ENCODE data around the gene FN3KRP. TPM values are rescaled to one million over a fixed set of nuclear protein-coding genes. Genes with fewer than 3 reads are reported as not detected.

Gene FN3KRP
- total RNA-seq (2014; rRNA removed; shearing (Covaris generic)) = 47.2 and 53.4 TPM in 2 replicates

- no peaks in the 10 kb centered on the region for H3K9me3 ChIP-seq (replicated peaks)
- peaks cover 45% of the 10 kb centered on the region for H3K36me3 ChIP-seq
- DNase-seq (ENCODE audit: low read depth in 1 of 2, low spot score in 2 of 2) = peak; percentile 63 to 92
- no peaks in the 10 kb centered on the region for H3K27me3 ChIP-seq (replicated peaks)
- peaks cover 17% of the 10 kb centered on the region for H3K4me1 ChIP-seq (replicated peaks)
- peak within 1 kb of the TSS; percentile 36 for H3K27ac ChIP-seq
- H3K4me3 ChIP-seq = peak within 1 kb of the TSS; percentile 81
Observed at GRCh38 chr17:82716203-82717010, at the start of gene FN3KRP. TSS of gene FN3KRP (plus strand) at chr17:82716706. CDS start at chr17:82716756, 50 bp downstream.

- Histone ChIP-seq H3K4me3 (no peak overlapping the region), H3K4me1 (replicated peaks) (peaks cover 7% of the 10 kb centered on the region), H3K27me3 (replicated peaks) (no peaks in the 10 kb centered on the region), H3K27ac (no peak overlapping the region), H3K36me3 (no peaks in the 10 kb centered on the region), H3K9me3 (replicated peaks) (no peaks in the 10 kb centered on the region)
- DNase-seq (ENCODE audit: low read depth in 1 of 2, low spot score in 2 of 2) = no peak
Observed at GRCh38 chr17:82666931-82667667, 49.4 kb upstream of the FN3KRP start.

GRCh38 chr17:82667668-82668000 is 48.9 kb upstream of the FN3KRP start:
- Histone ChIP-seq H3K36me3 (no peaks in the 10 kb centered on the region), H3K9me3 (replicated peaks) (no peaks in the 10 kb centered on the region), H3K27me3 (replicated peaks) (no peaks in the 10 kb centered on the region), H3K4me1 (replicated peaks) (peaks cover 7% of the 10 kb centered on the region), H3K4me3 (no peak overlapping the region), H3K27ac (no peak overlapping the region)
- no peak for DNase-seq (ENCODE audit: low read depth in 1 of 2, low spot score in 2 of 2)

GRCh38 chr17:82668024-82668630 is 48.4 kb upstream of the FN3KRP start:
- no peaks in the 10 kb centered on the region for H3K27me3 ChIP-seq (replicated peaks)
- H3K36me3 ChIP-seq = no peaks in the 10 kb centered on the region
- no peak overlapping the region for H3K4me3 ChIP-seq
- DNase-seq (ENCODE audit: low read depth in 1 of 2, low spot score in 2 of 2) = no peak
- no peak overlapping the region for H3K27ac ChIP-seq
- peaks cover 7% of the 10 kb centered on the region for H3K4me1 ChIP-seq (replicated peaks)
- H3K9me3 ChIP-seq (replicated peaks) = no peaks in the 10 kb centered on the region

- Histone ChIP-seq H3K4me1 (replicated peaks) (peaks cover 7% of the 10 kb centered on the region), H3K27ac (no peak overlapping the region), H3K4me3 (no peak overlapping the region), H3K27me3 (replicated peaks) (no peaks in the 10 kb centered on the region), H3K9me3 (replicated peaks) (no peaks in the 10 kb centered on the region), H3K36me3 (no peaks in the 10 kb centered on the region)
- DNase-seq (ENCODE audit: low read depth in 1 of 2, low spot score in 2 of 2) = peak; percentile 61 to 81
Observed at GRCh38 chr17:82668631-82669099, 47.8 kb upstream of the FN3KRP start.

GRCh38 chr17:82670661-82671450 is 45.6 kb upstream of the FN3KRP start:
- H3K4me3 ChIP-seq = no peak overlapping the region
- DNase-seq (ENCODE audit: low read depth in 1 of 2, low spot score in 2 of 2) = no peak
- no peaks in the 10 kb centered on the region for H3K36me3 ChIP-seq
- no peak overlapping the region for H3K27ac ChIP-seq
- peaks cover 7% of the 10 kb centered on the region for H3K4me1 ChIP-seq (replicated peaks)
- H3K9me3 ChIP-seq (replicated peaks) = no peaks in the 10 kb centered on the region
- no peaks in the 10 kb centered on the region for H3K27me3 ChIP-seq (replicated peaks)

- Histone ChIP-seq H3K27me3 (replicated peaks) (no peaks in the 10 kb centered on the region), H3K36me3 (no peaks in the 10 kb centered on the region), H3K4me1 (replicated peaks) (no peaks in the 10 kb centered on the region), H3K9me3 (replicated peaks) (no peaks in the 10 kb centered on the region), H3K4me3 (no peak overlapping the region), H3K27ac (no peak overlapping the region)
- DNase-seq (ENCODE audit: low read depth in 1 of 2, low spot score in 2 of 2) = no peak
Observed at GRCh38 chr17:82674656-82675475, 41.6 kb upstream of the FN3KRP start.

- no peaks in the 10 kb centered on the region for H3K27me3 ChIP-seq (replicated peaks)
- no peaks in the 10 kb centered on the region for H3K4me1 ChIP-seq (replicated peaks)
Observed at GRCh38 chr17:82675476-82676245, 40.8 kb upstream of the FN3KRP start.

GRCh38 chr17:82677353-82677925 is 39.1 kb upstream of the FN3KRP start:
- H3K36me3 ChIP-seq = no peaks in the 10 kb centered on the region

More at GRCh38 chr17:82675476-82676245, 40.8 kb upstream of the FN3KRP start:
- no peaks in the 10 kb centered on the region for H3K9me3 ChIP-seq (replicated peaks)
- DNase-seq (ENCODE audit: low read depth in 1 of 2, low spot score in 2 of 2) = no peak
- H3K27ac ChIP-seq = no peak overlapping the region
- no peaks in the 10 kb centered on the region for H3K36me3 ChIP-seq
- no peak overlapping the region for H3K4me3 ChIP-seq

GRCh38 chr17:82678265-82678891 is 38.1 kb upstream of the FN3KRP start:
- DNase-seq (ENCODE audit: low read depth in 1 of 2, low spot score in 2 of 2) = no peak
- no peaks in the 10 kb centered on the region for H3K27me3 ChIP-seq (replicated peaks)

More at GRCh38 chr17:82677353-82677925, 39.1 kb upstream of the FN3KRP start:
- Histone ChIP-seq H3K4me3 (no peak overlapping the region), H3K27me3 (replicated peaks) (no peaks in the 10 kb centered on the region), H3K27ac (no peak overlapping the region), H3K4me1 (replicated peaks) (no peaks in the 10 kb centered on the region), H3K9me3 (replicated peaks) (peaks cover 9% of the 10 kb centered on the region)
- no peak for DNase-seq (ENCODE audit: low read depth in 1 of 2, low spot score in 2 of 2)

GRCh38 chr17:82679586-82680465 is 36.7 kb upstream of the FN3KRP start:
- H3K4me3 ChIP-seq = no peak overlapping the region
- H3K36me3 ChIP-seq = no peaks in the 10 kb centered on the region
- DNase-seq (ENCODE audit: low read depth in 1 of 2, low spot score in 2 of 2) = no peak
- no peak overlapping the region for H3K27ac ChIP-seq
- H3K27me3 ChIP-seq (replicated peaks) = no peaks in the 10 kb centered on the region
- peaks cover 9% of the 10 kb centered on the region for H3K9me3 ChIP-seq (replicated peaks)
- no peaks in the 10 kb centered on the region for H3K4me1 ChIP-seq (replicated peaks)

More at GRCh38 chr17:82678265-82678891, 38.1 kb upstream of the FN3KRP start:
- H3K27ac ChIP-seq = no peak overlapping the region
- H3K4me1 ChIP-seq (replicated peaks) = no peaks in the 10 kb centered on the region
- H3K36me3 ChIP-seq = no peaks in the 10 kb centered on the region
- H3K9me3 ChIP-seq (replicated peaks) = peaks cover 9% of the 10 kb centered on the region
- no peak overlapping the region for H3K4me3 ChIP-seq

Data from SJSA1 (cell line).